SK-N-SH (cell line): ENCODE results near the gene SERPINB12. TPM values are rescaled to one million over a fixed set of nuclear protein-coding genes. Genes with fewer than 3 reads are reported as not detected.

Experiments
- CTCF ChIA-PET: fragments of 300-600, 350-600 bp; formaldehyde crosslinking; extraction: SDS; loops from one replicate; lab custom pipeline; 2021; lab: Yijun Ruan, JAX
- POLR2A ChIA-PET: fragments of 350-600 bp; sonication (Branson Sonifier 250); formaldehyde crosslinking; extraction: SDS; loops from one replicate; lab custom pipeline; 2020; ENCODE audit warnings: antibody characterized with exemption, inconsistent platforms; lab: Yijun Ruan, JAX
- DNase-seq: peaks from one replicate; pipeline ENCODE4 v3.0.0; 2012
- H2AFZ ChIP-seq: fragments of 200-600 bp; sonication (generic); 2 replicates; pipeline ENCODE4 v1.8.1; 2016; ENCODE audit warnings: antibody characterized with exemption, mild to moderate bottlenecking, low read depth
- H3F3A ChIP-seq: fragments of 200-600 bp; sonication (generic); replicated peaks from 2 replicates; pipeline ENCODE3; 2016; ENCODE audit warnings: antibody characterized with exemption, mild to moderate bottlenecking; ENCODE audit not compliant: insufficient read depth
- H3K27ac ChIP-seq, 2 experiments: fragments of 200-500 bp in 1 of 2; fragments of 200-600 bp in 1 of 2; sonication (Bioruptor generic) in 1 of 2; sonication (generic), shearing (Covaris generic) in 1 of 2; 2 replicates each; pipeline versions ENCODE4 v1.5.1 to v1.6.1; 2014 to 2016; ENCODE audit warnings: low read depth in 2 of 2, inconsistent platforms in 1 of 2, low read length in 1 of 2, mild to moderate bottlenecking in 1 of 2, mixed read lengths in 1 of 2
- H3K27me3 ChIP-seq: fragments of 200-600 bp; sonication (generic), shearing (Covaris generic); 2 replicates; pipeline ENCODE4 v1.6.1; 2016; ENCODE audit warnings: mixed run types; ENCODE audit not compliant: insufficient read depth
- H3K36me3 ChIP-seq, 2 experiments: fragments of 200-500 bp in 1 of 2; fragments of 200-600 bp in 1 of 2; sonication (Bioruptor generic) in 1 of 2; sonication (generic) in 1 of 2; replicated peaks in 1 of 2; 2 replicates each; pipeline versions ENCODE3 to v1.5.1; 2014 to 2016; ENCODE audit warnings: low read length in 1 of 2, mild to moderate bottlenecking in 1 of 2; ENCODE audit not compliant: insufficient read depth in 2 of 2, control insufficient read depth in 1 of 2
- H3K4me1 ChIP-seq, 2 experiments: fragments of 200-500 bp in 1 of 2; fragments of 200-600 bp in 1 of 2; sonication (Bioruptor generic) in 1 of 2; sonication (generic), shearing (Covaris generic) in 1 of 2; 2 replicates each; pipeline versions ENCODE4 v1.5.1 to v1.6.1; 2014 to 2016; ENCODE audit warnings: low read depth in 1 of 2, low read length in 1 of 2, mixed run types in 1 of 2; ENCODE audit not compliant: insufficient read depth in 2 of 2, control insufficient read depth in 1 of 2
- H3K4me2 ChIP-seq: fragments of 200-600 bp; sonication (generic), shearing (Covaris generic); 2 replicates; pipeline ENCODE4 v1.6.1; 2017; ENCODE audit warnings: mixed run types
- H3K4me3 ChIP-seq, 2 experiments: fragments of 200-500 bp in 1 of 2; fragments of 200-600 bp in 1 of 2; sonication (Bioruptor generic) in 1 of 2; sonication (generic), shearing (Covaris generic) in 1 of 2; 2 replicates each; pipeline versions ENCODE4 v1.5.1 to v1.8.1; 2014 to 2016; ENCODE audit warnings: low read depth in 2 of 2, inconsistent platforms in 1 of 2, low read length in 1 of 2, mild to moderate bottlenecking in 1 of 2, mixed read lengths in 1 of 2, moderate library complexity in 1 of 2
- H3K79me2 ChIP-seq: fragments of 200-600 bp; sonication (generic); 2 replicates; pipeline ENCODE4 v1.8.1; 2017; ENCODE audit warnings: mild to moderate bottlenecking; ENCODE audit not compliant: insufficient read depth
- H3K9ac ChIP-seq: fragments of 200-600 bp; sonication (generic); 2 replicates; pipeline ENCODE4 v1.6.1; 2017; ENCODE audit warnings: mixed run types
- H3K9me2 ChIP-seq: fragments of 200-600 bp; sonication (generic); 2 replicates; pipeline ENCODE4 v1.6.1; 2017; ENCODE audit warnings: mixed run types
- H3K9me3 ChIP-seq: fragments of 200-600 bp; sonication (generic); 2 replicates; pipeline ENCODE4 v1.6.1; 2017; ENCODE audit warnings: mixed run types, mild to moderate bottlenecking, moderate library complexity
- H4K20me1 ChIP-seq: fragments of 200-600 bp; sonication (generic); 2 replicates; pipeline ENCODE4 v1.6.1; 2017; ENCODE audit warnings: mild to moderate bottlenecking, mixed run types; ENCODE audit not compliant: insufficient read depth
- CHD2 ChIP-seq: fragments of 150-350 bp; IDR thresholded peaks from 2 replicates; pipeline ENCODE4 v1.6.1; 2018; ENCODE audit warnings: low read length; ENCODE audit not compliant: partially characterized antibody
- EZH2phosphoT487 ChIP-seq: fragments of 200-600 bp; sonication (generic); IDR thresholded peaks from 2 replicates; pipeline ENCODE4 v1.6.1; 2017; ENCODE audit warnings: low read depth, mixed run types, mild to moderate bottlenecking, antibody characterized with exemption, moderate library complexity, borderline replicate concordance
- GATA2 ChIP-seq: sonication (generic); formaldehyde crosslinking; IDR thresholded peaks from 2 replicates; pipeline ENCODE4 v1.5.0; 2020; ENCODE audit warnings: mild to moderate bottlenecking, missing genetic modification reagents
- MEF2A ChIP-seq: IDR thresholded peaks from 2 replicates; pipeline ENCODE4 v1.4.0; 2012; ENCODE audit warnings: low read depth, borderline replicate concordance
- MXI1 ChIP-seq: IDR thresholded peaks from 2 replicates; pipeline ENCODE4 v1.6.1; 2012; ENCODE audit warnings: mild to moderate bottlenecking, low read depth, low read length, improper control_type of control experiment
- PBX3 ChIP-seq: IDR thresholded peaks from 2 replicates; pipeline ENCODE4; 2012
- POLR2AphosphoS5 ChIP-seq: IDR thresholded peaks from 2 replicates; pipeline ENCODE4 v1.6.1; 2012; ENCODE audit warnings: low read depth, low read length
- TAF1 ChIP-seq: IDR thresholded peaks from 2 replicates; pipeline ENCODE4 v1.6.1; 2012; ENCODE audit warnings: low read depth, mild to moderate bottlenecking, low read length, moderate library complexity, borderline replicate concordance
- TEAD4 ChIP-seq: IDR thresholded peaks from 2 replicates; pipeline ENCODE4 v1.4.0; 2012; ENCODE audit warnings: mild to moderate bottlenecking, borderline replicate concordance; ENCODE audit not compliant: insufficient read depth
- USF1 ChIP-seq: IDR thresholded peaks from 2 replicates; pipeline ENCODE4 v1.4.0; 2012; ENCODE audit warnings: low read depth, borderline replicate concordance
- WGBS: methylation state at CpG from one replicate; pipeline ENCODE4 v1.1.6; 2017; ENCODE audit warnings: low lambda C conversion rate; 5-methylcytosine and 5-hydroxymethylcytosine counted together
- polyA plus RNA-seq, 3 experiments: library from polyadenylated mRNA; depleted of rRNA; stranded (reverse); fragments of >200 nt; gene quantifications; 2 replicates each; pipeline ENCODE4 v1.2.3, GENCODE V29; 2012

The SERPINB12 gene
- polyA plus RNA-seq, 1 of the 3 experiments (the other 2 are of a cell fraction): not detected

GRCh38 chr18:63588909-63589308 is 46.7 kb downstream of the SERPINB12 start:
- no peak for DNase-seq

DNA sequence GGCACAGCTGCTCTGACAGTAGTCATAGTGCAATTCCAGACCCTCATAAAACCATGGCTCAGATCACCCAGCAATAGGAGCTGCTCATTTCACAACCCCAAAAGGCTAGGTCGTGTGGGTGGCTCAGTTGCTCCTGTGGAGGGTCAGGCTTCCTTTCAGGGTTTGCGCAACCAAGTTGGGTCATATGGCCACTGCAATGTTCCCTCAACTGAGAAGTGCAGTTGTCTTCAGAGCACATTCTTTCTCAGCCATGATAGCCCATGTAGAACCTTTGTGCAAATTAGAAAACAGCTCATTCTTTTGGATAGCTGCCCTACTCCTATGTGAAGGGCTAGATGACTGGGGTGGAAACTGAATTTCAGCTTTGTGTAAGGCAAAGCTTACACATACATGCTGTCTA is 48.2 kb downstream of the SERPINB12 start:
- H3K9ac ChIP-seq: no peak overlapping the region
- H3K36me3 ChIP-seq: no peaks in the 10 kb centered on the region
- no peaks in the 10 kb centered on the region for H3K9me2 ChIP-seq
- ChIA-PET CTCF (interaction anchor here (1.9 to 3.3 kb wide), 2 partner anchors 12 to 72 kb away, joined by 8 to 21 read pairs; no protein-coding TSS in a partner anchor), POLR2A (no interaction called here)
- H3K27ac ChIP-seq: no peak overlapping the region
- no peaks in the 10 kb centered on the region; a peak in 1 of 4 replicates for H3K4me1 ChIP-seq
- no peaks in the 10 kb centered on the region for H3K79me2 ChIP-seq
- no peak for DNase-seq
- TF ChIP-seq GATA2 (CRISPR knock-in tag) (no peak), MEF2A (no peak), MXI1 (no peak), USF1 (no peak), CHD2 (no peak), EZH2phosphoT487 (no peak)
- H3K9me3 ChIP-seq: no peaks in the 10 kb centered on the region
- H4K20me1 ChIP-seq: no peaks in the 10 kb centered on the region
- H2AFZ ChIP-seq: no peak overlapping the region
- peaks cover 20% of the 10 kb centered on the region; the same call in 1 of the 2 replicates for H3K27me3 ChIP-seq
- H3F3A ChIP-seq: no peaks in the 10 kb centered on the region
- WGBS: 33% methylated on average over 1 of the region's 2 CpGs
- H3K4me3 ChIP-seq: no peak overlapping the region
- no peak overlapping the region for H3K4me2 ChIP-seq

More at GRCh38 chr18:63588909-63589308, 46.7 kb downstream of the SERPINB12 start:
- no peaks in the 10 kb centered on the region for H4K20me1 ChIP-seq
- POLR2A ChIA-PET: no interaction called here
- H2AFZ ChIP-seq: no peak overlapping the region
- H3K9me3 ChIP-seq: no peaks in the 10 kb centered on the region
- CTCF ChIA-PET: interaction anchor here (3.3 kb wide), 1 partner anchor 10 kb away, joined by 21 read pairs; no protein-coding TSS in a partner anchor
- H3F3A ChIP-seq: no peaks in the 10 kb centered on the region
- no peak overlapping the region for H3K9ac ChIP-seq
- H3K4me3 ChIP-seq: no peak overlapping the region
- no peaks in the 10 kb centered on the region; a peak in 1 of 4 replicates for H3K4me1 ChIP-seq
- H3K9me2 ChIP-seq: no peaks in the 10 kb centered on the region
- TF ChIP-seq GATA2 (CRISPR knock-in tag) (no peak), POLR2AphosphoS5 (no peak), TEAD4 (no peak), TAF1 (no peak), PBX3 (no peak)
- peaks cover 14% of the 10 kb centered on the region; the same call in 1 of the 2 replicates for H3K27me3 ChIP-seq
- H3K4me2 ChIP-seq: no peak overlapping the region
- WGBS: 8% methylated on average over 5 of the region's 5 CpGs
- no peaks in the 10 kb centered on the region for H3K79me2 ChIP-seq
- H3K27ac ChIP-seq: no peak overlapping the region
- no peaks in the 10 kb centered on the region for H3K36me3 ChIP-seq
